HT1080 (cell line): ENCODE data around the gene TCTN1. TPM values are rescaled to one million over a fixed set of nuclear protein-coding genes. Genes with fewer than 3 reads are reported as not detected.
"Not testable (repeated sequence)": the region's sequence is repeated elsewhere in the genome, so short reads cannot be mapped to it uniquely, and the experiment has no call there.

ENCODE experiments used
- DNase-seq: peaks from one replicate; pipeline ENCODE4 v3.0.0-alpha.2; 2015; ENCODE audit warnings: low read depth
- total RNA-seq: library from RNA; depleted of rRNA; stranded (reverse); fragments of >200 nt; shearing (Covaris generic); gene quantifications from 2 replicates; pipeline ENCODE4 v1.2.3, GENCODE V29; 2014

The TCTN1 gene
- total RNA-seq, 1 experiment from 2014 or later: 13.1 TPM

DNA sequence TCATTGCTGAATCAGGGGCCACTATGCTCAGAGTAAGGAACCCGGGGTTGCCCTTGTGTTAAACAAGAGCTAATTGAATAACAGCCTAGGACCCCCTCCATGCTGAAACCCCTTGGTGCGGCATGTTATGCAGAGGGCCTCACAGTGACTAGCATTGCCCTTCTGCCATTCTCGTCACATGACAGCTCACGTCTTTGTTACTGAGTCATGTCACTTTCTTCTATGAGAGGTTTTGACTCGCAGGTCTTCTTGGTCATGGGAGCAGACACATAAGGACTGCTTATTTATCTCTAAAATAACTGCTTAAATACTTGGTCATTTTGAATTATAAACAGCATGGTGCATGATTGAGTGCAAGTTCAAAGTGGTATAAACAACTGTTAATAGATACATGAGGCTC is 24.9 kb downstream of the TCTN1 start:
- no peak for DNase-seq

DNA sequence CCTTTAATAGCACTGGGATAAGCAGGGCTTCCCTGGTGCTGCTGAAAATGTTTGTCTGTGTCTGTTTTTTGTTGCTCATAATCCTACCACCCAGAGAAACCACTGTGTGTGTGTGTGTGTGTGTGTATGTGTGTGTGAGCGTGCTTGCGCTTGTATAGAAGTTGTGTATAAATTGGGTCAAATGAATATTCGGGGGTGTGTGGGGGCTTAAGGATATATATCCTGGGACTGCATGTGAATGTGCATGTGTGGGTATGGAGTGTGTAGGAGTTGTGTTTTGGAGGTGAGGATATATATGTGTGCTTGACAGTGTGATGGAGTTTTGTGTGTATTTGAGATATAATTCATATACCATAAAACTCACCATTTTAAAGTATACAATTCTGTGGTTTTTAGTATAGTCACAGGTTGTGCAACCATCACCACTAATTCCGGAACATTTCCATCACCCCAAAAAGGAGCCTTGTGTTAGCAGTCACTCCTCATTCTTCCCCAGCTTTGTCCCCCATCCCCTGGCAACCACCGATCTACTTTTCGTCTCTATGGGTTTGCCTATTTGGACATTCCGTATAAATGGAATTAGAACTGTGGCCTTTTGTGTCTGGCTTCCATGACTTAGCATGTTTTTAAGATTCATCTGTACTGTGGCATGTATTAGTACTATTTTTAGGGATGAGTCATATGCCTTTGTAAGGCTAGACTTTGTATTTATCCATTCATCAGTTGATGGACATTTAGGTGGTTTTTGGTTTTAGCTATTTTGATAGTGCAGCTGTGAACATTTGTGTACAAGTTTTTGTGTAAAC is 25.6 kb downstream of the TCTN1 start:
- peak; percentile 56 for DNase-seq

DNA sequence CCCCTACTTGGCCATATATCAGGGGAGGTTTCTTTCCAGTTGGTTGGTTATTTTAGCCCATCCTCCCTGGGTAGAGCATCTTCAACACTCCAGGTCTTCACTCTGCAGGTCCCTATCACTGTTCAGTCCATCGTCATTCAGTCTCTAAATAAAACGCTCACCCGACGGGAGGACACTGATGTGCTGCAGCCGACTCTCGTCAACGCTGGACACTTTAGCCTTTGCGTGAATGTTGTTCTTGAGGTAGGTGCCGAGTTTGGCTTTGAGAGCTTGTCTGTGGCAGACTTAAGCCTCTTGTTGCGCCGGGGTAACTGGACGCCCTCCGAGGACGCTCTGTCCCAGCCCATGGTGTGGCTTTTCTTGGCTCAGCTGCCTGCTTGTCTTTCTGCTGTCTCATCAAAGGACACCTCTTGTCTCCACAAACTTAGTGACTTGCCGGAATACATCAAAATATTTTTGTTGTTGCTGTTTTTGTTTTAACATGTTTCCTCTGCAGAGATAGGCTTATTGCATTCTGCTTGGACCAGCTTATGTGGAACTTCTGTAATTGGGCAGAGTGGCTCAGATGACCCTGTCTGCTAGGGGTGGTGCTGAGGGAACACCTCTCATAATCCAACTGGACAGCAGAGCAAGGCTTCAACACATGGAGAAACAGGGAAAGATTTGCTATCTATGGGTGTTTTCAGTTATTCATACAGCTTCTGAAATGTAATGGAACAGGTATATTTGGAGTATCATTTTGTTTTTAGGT is 26.5 kb downstream of the TCTN1 start:
- no peak for DNase-seq

DNA sequence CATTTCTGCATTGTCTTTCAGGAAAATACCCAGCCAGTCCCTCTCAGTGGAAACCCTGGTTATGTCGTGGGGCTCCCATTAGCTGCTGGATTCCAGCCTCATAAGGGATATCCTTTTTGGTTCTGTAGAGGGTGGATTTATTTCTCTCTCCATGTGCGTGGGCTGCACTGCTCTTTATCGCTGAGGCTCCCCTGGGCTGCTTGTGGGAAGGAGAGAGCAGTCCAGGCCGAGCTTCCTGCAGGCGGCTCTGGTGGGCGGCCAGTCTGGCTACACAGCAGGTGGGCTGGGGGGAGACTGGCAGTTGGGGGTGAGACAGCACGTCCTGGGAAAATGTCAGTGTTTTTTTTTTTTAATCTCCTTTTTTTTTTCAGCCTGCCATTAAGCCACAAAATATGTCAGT is 27.6 kb downstream of the TCTN1 start:
- no peak for DNase-seq

DNA sequence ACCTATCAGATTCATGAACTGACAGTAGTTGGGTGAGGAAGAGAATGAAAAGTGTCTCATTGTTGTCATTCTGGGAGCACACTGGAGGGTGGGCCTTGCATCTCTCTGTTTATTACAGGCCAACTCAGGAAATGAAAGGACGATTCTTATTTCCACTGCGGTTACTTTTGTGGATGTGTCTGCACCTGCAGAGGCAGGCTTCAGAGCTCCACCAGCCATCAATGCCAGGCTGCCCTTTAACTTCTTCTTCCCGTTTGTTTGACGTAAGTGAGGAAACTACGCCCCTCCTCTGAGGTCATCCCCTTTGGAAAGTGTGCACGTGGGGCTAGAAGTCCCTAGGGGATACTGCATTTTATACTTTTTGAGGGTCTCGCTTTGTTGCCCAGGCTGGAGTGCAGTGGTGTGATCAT is 33.7 kb downstream of the TCTN1 start:
- no peak for DNase-seq

DNA sequence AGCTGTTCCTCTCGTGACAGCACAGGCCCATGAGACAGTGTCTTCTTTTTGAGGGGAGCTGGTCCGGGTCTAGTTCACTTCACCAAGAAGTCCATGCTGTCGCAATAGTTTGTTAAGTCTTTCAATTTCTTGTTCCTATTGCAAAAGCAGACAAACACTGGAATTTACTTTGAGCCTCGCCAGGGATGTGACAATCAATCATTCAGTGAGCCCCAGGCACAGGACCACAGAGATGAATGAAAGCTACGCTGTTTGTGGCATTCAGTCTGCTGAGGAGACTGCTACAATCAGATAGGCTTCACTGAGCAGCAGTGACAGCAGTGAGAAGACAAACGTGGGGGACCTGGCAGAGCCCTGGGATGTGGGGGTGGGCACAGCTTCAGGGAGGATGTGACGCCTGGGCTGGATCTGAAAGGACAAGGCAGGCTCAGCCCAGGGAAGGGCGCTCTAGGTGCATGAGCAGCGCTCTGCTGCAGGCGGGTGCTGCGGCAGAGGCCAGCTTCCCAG is 35.5 kb downstream of the TCTN1 start:
- no peak for DNase-seq

DNA sequence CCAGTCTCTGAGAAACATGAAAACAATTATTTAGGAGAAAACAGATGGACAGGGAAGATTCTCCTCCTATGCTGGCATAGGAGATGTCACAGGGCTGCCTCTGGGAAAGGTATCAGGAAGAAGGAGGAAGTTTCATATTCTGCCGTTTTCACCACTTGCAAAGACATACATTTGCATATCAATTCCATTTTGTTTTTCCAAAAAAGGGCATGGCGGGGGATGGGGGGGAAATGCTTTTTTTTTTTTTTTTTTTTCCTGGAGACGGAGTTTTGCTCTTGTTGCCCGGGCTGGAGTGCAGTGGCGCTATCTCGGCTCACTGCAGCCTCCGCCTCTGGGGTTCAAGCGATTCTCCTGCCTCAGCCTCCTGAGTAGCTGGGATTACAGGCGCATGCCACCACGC is 40.3 kb downstream of the TCTN1 start:
- not testable (repeated sequence) for DNase-seq

DNA sequence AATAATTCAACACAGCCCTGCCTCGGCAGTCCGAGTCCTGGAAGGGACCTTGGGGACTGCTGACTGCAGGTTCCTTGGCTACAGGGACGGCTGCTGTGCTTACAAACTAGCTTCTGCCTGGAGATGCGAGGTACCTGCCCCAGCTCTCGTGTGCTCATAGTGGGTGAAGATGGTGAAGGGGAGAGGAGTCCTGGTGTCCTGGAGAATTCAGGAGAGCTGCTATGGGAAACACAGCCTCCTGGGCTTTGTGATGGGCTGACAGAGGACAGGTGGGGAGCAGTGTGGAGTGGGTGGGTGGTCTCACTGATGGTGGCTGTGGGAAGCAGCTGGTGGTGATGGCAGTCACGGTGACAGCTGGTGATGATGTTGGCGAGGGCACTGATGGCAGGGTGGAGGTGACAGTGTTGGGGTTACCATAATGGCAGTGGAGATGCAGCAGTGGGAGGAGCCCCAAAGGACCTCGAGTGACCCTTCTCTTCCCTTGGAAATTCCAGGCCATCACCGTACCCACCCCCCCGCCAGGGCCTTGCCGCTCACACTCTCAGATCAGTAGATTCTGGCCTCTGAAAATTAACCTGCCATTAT is 42.2 kb downstream of the TCTN1 start:
- no peak for DNase-seq

DNA sequence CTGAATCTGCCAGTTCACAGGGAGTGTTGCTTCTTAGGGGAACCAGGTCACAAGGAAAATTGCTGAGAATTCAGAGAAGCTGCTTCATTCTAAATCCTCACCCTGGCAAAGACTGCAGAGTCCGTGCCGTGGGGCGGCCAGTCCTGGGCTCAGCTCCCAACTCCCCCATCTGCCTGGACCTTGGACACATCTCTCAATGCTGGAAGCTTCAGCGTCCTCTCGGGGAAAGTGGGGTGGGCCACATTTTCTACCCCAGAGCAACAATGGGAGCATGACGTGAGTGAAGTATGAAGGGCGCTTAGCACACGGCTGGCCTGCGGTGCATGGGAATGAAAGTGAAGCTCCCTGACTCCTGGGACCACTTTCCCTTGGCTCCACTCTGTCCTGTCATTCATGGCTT is 43.8 kb downstream of the TCTN1 start:
- no peak for DNase-seq

DNA sequence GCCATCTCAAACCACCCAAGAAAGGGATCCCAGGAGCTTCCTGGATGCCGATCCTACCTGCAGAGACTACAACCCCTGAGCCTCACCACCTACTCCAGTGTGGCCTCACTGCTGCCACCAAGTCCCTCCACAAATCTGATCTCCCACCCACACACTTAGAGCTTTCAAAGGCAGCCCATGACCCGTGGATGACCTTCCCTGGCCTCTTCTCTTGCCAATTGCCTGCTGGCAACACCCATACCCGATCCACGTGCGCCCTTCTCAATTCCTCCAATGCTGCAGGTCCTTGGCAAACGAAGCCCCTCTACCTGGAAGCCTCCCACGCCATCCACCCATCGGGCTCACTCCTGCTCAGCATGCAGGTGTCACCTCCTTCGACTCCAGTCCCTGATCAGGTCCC is 44.3 kb downstream of the TCTN1 start:
- DNase-seq: no peak

DNA sequence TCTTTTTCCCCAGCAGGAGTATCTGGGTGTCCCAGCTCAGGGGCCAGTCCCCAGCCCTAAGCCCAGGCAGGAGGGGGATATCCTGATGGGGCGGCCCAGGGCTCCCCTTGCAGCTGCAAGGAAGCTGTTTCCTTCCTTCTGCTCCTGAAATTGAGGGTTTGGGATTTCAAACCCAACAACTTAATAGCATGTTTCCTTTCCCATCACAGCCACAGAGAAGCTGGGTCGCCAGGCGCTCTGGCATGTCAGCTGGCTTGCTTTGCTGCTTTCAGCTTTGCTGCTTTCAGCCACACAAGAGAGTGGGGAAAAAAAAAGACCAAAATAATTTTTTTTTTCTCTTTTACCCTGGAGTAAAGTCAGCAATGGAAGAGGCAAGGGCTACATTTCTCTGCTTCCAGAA is 44.9 kb downstream of the TCTN1 start:
- DNase-seq: no peak

DNA sequence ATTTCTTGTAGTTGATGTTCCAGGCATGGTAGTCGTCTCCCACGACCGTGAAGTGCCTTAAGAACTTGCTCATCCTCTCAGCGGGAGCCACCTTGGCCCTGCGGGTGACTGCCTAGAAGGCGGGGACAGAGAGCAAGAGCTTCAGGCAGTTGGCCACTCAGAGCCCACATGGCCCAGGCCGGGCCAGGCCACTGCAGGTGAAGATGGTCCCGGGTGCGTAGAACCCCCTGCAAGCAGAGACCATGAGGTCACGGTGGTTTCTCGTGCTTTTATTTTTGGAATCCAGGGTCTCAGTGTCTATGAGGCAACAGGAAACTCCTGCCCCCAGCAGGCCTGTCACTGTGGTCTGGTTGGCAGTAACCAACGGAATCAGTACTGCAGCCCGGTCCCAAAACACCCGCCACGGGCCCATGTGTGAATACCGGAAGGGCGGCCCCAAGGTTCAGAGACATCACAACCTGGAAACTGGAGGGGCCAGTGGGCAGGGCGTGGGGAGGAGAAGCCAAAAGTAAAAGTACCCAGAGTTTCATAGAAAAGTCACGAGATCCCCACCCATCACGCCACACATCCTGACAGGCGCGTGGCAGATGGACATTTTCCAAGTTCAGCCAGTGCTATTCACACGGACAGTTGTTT is 47.5 kb downstream of the TCTN1 start:
- DNase-seq: no peak

DNA sequence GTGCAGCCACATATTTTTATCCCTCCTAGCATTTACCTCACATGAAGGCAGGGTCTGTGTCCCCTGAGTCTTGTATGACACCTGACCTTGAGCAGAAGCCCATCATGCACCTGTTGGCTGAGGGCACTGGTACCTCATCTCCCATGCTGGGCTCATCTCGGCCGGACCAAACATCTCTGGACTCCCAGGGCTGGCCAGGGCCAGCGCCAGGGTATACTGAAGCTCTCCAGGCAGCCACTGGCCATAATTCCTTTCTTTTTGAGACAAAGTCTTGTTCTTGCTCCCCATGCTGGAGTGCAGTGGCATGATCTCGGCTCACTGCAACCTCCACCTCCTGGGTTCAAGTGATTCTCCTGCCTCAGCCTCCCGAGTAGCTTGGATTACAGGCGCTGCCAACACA is 53.0 kb downstream of the TCTN1 start:
- DNase-seq: no peak

DNA sequence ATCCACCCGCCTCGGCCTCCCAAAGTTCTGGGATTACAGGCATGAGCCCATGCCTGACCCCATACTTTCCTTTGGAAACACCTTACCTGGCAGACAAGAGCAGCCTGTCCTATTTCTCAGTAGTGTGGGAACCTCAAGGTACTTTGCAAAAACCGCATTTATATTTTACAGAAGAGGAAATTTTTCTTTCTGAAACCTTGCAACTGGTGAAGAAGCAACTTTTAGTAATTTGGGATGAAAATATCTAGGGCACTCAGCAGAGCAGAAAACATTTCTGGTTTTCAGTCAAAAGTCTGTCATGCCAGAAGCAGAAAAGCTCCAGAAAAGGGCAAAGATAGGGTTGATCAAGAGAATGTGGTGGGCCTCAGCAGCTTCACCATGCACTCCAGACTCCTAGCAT is 53.7 kb downstream of the TCTN1 start:
- no peak for DNase-seq

DNA sequence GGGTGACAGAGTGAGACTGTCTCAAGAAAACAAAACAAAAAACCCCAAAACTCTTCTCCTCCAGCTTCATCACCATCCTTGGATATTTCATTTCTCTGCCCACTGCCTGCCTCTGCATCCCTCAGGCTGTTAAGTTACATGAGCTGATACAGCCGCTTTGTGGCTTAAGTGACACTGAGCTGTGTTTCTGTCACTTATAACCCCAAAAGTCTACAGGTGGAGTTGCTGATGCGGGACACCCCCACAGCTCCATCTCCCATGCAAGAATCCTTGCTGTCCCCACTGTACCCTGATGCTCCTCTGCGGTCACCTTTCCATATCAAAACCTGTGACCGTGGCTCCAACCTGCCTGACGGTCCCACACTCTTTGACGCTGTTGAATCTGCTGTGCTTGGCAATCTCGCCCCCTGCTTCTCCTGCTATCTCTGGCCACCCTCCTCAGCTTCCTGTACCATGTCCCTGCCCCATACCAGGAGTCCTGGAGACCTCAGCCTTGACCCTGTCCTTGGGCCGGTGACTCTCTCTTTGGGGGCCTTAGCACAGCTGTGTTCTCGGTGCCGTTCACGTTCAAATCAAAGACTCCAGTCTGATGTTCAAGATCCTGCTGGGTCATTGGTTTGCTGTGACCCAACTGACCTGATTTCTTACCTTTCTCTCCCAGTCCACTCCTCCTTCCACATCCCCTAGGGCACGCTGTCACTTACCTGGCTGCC is 54.7 kb downstream of the TCTN1 start:
- no peak for DNase-seq

DNA sequence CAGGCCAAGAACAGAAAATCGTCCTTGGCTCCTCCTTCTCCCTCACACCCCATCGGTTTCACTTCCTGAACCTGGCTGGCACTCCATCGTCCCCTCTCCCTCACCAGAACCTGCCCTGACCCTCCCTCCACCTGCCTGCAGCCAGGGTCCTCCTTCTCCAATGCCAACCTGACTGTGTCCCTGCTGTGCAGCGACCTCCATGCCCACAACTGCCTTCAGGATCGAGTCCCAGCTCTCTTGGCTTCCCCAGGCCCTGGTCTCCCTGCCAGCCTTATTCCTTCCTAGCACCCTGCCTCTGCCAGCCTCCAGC is 55.2 kb downstream of the TCTN1 start:
- DNase-seq: no peak

DNA sequence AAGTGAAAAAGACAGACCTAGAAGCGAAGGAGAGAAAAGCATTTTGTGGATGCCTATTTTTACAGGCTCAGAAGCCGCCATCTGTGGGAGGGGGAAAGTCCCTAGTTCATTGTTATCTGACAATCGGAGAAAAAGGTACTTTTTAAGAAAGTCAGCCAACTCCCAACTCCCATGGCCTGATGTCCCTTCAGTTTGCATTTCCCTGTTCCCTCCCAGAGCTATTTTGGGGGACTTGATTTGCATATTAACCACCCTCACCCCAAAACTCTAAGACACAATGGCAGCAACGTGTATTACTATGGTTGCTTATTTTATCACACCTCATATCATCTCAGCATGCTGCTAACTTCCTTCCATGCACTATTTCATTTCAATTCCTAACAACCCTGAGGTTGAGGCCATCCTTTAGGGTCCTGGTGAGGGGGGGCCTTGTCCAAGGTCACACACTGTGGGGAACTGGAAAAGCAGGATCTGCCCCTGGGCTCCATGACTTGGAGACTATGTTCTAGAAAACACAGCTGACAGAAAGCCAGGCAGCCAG is 56.3 kb downstream of the TCTN1 start:
- DNase-seq: no peak

DNA sequence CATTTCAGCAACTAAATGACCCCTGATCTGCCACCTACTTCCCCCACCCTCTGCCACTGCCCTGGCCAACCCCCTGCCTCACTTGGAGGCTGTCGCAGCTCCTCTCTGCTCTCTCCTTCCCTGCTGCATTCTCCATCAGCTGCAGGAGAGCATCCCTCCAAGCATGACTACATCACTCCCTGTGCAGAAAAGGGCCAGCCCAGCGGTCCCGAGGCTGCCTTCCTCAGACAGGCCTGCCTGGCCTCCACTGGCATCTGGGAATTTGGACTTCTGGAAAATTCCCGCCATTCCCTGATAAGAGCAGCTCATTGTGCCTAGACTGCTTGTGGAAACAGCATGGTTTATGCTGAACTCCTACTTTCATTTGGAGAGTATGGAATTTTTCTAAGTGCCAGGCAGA is 62.2 kb downstream of the TCTN1 start:
- no peak for DNase-seq

DNA sequence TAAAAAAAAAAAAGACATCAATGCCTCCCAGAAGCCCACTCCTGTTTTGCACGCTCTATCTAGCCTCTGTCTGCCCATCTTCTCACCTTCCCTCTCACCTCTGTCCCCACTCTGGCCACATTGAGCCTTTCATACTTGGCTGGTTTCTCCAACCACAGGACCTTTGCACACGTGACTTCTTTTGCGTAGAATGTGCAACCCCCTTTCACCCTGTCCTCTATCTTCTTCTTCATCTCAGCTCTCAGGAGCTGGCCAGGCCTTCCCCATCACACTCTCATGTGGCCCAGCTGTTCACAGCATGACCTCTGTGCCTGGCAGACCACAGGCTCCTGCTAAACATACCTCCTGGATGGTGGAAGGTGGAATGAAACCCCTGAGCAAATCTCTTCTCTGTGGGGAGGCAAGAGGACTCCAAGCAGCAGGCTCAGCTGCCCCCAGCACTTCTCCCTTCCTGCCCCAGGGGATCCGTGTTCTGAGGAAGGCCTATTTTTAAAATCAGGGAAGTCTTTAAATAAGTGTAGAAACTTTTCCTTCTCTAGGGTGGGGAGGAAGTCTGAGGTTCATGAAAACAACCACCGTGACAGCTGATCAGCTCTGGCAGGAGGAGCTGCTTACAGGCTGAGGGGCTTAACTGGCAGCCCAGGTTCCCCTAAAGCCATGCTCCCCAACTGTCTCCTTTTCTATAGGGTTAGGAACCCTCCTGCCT is 63.4 kb downstream of the TCTN1 start:
- no peak for DNase-seq

DNA sequence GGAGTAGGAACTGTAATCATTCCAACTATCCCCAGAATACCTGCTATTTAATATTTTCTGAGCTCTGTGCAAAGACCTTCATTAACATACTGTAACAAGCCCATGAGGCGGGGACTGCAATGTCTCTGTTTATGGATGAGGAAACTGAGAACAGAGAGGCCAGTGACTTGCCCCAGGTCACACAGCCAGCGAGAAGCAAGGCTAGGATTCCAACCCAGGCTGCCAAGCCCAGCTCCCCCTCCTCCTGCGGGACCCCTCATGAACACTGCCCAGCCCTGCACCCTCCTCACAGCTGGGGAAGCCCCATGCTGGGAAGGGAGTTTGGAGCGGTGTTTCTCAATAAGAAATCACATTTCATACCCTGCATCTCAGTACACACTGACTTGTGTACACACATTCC is 64.1 kb downstream of the TCTN1 start:
- no peak for DNase-seq

DNA sequence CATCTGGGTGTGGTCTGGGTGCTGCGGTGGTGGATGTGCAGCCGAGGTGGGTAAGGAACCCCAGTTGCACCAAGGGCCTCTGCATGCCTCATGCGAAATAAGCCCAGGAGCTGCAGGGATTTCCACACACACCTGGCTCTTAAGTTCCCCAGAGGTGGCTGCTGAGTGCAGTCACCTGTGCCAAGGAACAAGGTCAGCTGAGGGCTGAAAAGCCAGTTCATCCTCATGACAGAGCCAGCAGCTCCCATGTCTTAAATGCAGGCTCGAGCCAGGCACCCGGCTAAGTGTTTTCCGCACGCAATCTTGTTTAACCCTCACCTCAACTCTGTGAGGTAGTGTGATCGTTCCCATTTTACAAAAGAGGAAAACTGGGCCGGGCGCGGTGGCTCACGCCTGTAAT is 65.3 kb downstream of the TCTN1 start:
- no peak for DNase-seq
